Mucosa of descending colon (tissue), 3 donors: ENCODE data around the gene TAF4B. TPM values are rescaled to one million over a fixed set of nuclear protein-coding genes. Genes with fewer than 3 reads are reported as not detected.

ENCODE experiments used
- ATAC-seq: fragments of 200-7000 bp; cut with Tn5 transposase; one replicate; pipeline ENCODE4 v1.9.1; 2020; ENCODE audit warnings: mild to moderate bottlenecking, moderate library complexity
- DNase-seq, 3 donors: peaks; one replicate each; pipeline ENCODE4 v3.0.0-alpha.2; 2020
- H3K36me3 ChIP-seq: fragments of 200-600 bp; one replicate; pipeline ENCODE4 v1.8.0; 2021; ENCODE audit warnings: low read depth, mild to moderate bottlenecking
- H3K4me1 ChIP-seq: fragments of 200-600 bp; one replicate; pipeline ENCODE4 v1.8.0; 2021; ENCODE audit warnings: low read depth, mild to moderate bottlenecking
- H3K4me3 ChIP-seq: fragments of 200-600 bp; one replicate; pipeline ENCODE4 v1.8.0; 2021; ENCODE audit warnings: mild to moderate bottlenecking
- H3K9me3 ChIP-seq: fragments of 200-600 bp; one replicate; pipeline ENCODE4 v1.8.0; 2021; ENCODE audit warnings: mild to moderate bottlenecking
- intact Hi-C, 2 donors: fragments of 100-400 bp; cut with DNase I in 1 of 2; cut with micrococcal nuclease in 1 of 2; formaldehyde crosslinking; loops; one replicate each; pipeline versions ENCODE4 v1.11.0 to v1.11.1; 2022; cut with DNase I, micrococcal nuclease
- total RNA-seq, 3 donors: library from RNA; stranded (reverse); fragmentation: NEBNext Ultra II Directional in 2 of 3; extraction: Animal tissue kit (Norgen Biotek cat#: 25700) in 2 of 3; gene quantifications; one replicate each; pipeline versions ENCODE4 v1.2.1 to v1.2.4, GENCODE V29; 2021 to 2023
- TF ChIP-seq, protein P1 (sequence below): fragments of 200-600 bp; IDR thresholded peaks from one replicate; pipeline ENCODE4 v1.8.0; 2022; ENCODE audit warnings: antibody characterized with exemption, mild to moderate bottlenecking
- donor health status: DM: no; HTN: no; CAD: no; lungs with moderate emphysema.
- donor health status: DM: no; HTN: no; CAD: no.
- donor health status: DM: no; HTN: yes; CAD: no.

Gene TAF4B
- total RNA-seq, 3 donors from 2014 or later: 3.4 to 4.1 (median 3.8) TPM

- Histone ChIP-seq H3K9me3 (no peaks in the 10 kb centered on the region), H3K36me3 (no peaks in the 10 kb centered on the region), H3K4me3 (no peak overlapping the region), H3K4me1 (no peaks in the 10 kb centered on the region)
- intact Hi-C loops: no loop called here
- DNase-seq: no peak
- ATAC-seq: no peak
- TF ChIP-seq, protein P1, sequence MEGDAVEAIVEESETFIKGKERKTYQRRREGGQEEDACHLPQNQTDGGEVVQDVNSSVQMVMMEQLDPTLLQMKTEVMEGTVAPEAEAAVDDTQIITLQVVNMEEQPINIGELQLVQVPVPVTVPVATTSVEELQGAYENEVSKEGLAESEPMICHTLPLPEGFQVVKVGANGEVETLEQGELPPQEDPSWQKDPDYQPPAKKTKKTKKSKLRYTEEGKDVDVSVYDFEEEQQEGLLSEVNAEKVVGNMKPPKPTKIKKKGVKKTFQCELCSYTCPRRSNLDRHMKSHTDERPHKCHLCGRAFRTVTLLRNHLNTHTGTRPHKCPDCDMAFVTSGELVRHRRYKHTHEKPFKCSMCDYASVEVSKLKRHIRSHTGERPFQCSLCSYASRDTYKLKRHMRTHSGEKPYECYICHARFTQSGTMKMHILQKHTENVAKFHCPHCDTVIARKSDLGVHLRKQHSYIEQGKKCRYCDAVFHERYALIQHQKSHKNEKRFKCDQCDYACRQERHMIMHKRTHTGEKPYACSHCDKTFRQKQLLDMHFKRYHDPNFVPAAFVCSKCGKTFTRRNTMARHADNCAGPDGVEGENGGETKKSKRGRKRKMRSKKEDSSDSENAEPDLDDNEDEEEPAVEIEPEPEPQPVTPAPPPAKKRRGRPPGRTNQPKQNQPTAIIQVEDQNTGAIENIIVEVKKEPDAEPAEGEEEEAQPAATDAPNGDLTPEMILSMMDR: no peak
Measured at GRCh38 chr18:26416652-26417150, 190.5 kb downstream of the TAF4B start.

- ATAC-seq (no peak), DNase-seq (no peak)
- H3K4me3 ChIP-seq: no peak overlapping the region
- no peaks in the 10 kb centered on the region for H3K36me3 ChIP-seq
- H3K9me3 ChIP-seq: no peaks in the 10 kb centered on the region
- TF ChIP-seq, protein P1: no peak
- H3K4me1 ChIP-seq: no peaks in the 10 kb centered on the region
- intact Hi-C loops: no loop called here
Measured at GRCh38 chr18:26417190-26417589, 190.9 kb downstream of the TAF4B start.

DNA sequence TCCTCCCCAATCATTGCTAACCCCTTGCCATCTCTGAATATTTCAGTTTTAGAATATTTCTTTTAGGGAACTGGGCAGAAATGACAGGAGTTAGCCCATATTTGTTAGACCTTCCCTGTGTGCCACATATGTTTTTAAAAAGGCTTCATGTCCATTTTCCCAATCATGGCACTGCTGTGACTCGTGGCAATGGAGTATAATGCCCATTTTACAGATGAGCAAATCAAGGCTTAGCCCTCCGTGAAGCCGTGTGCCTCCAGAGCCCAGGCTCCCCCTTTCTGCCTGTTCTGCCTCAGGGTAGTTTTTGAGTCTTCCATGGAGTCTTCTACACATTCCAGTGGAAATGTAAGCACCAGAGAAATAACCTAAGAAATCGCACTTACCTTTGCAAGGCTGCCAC, 192.0 kb downstream of the TAF4B start:
- Histone ChIP-seq H3K4me3 (no peak overlapping the region), H3K9me3 (no peaks in the 10 kb centered on the region), H3K4me1 (no peaks in the 10 kb centered on the region), H3K36me3 (no peaks in the 10 kb centered on the region)
- TF ChIP-seq, protein P1: no peak
- DNase-seq (no peak), ATAC-seq (no peak)
- intact Hi-C loops: no loop called here

- ATAC-seq: no peak
- DNase-seq: no peak
- intact Hi-C loops: no loop called here
- Histone ChIP-seq H3K9me3 (no peaks in the 10 kb centered on the region), H3K4me3 (no peak overlapping the region), H3K4me1 (no peaks in the 10 kb centered on the region), H3K36me3 (no peaks in the 10 kb centered on the region)
- TF ChIP-seq, protein P1: no peak
Measured at GRCh38 chr18:26419746-26420145, 193.5 kb downstream of the TAF4B start.

GRCh38 chr18:26421503-26421902, 195.3 kb downstream of the TAF4B start:
- Histone ChIP-seq H3K4me1 (no peaks in the 10 kb centered on the region), H3K4me3 (no peak overlapping the region), H3K36me3 (no peaks in the 10 kb centered on the region), H3K9me3 (no peaks in the 10 kb centered on the region)
- DNase-seq (no peak), ATAC-seq (no peak)
- TF ChIP-seq, protein P1: no peak
- intact Hi-C loops: no loop called here

DNA sequence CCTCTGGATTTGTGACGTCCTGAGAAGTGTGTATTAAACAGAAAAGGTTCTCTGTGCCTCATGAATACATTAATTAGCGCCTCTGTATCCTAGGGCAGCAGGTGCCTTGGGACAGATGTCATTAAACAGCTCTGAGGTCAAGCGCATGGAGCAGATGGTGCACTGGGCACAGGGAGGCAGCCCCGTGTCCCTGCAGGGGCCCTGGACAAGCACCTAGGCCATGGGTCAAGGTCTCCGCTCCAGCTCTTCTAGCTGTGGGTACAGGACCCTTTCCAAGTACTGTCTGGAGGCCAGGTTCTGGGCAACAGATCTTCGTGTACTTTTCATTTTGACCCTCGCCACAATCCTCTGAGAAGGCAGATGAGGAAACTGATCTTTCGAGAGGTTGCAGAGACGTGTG, 195.7 kb downstream of the TAF4B start:
- ATAC-seq (no peak), DNase-seq (no peak)
- intact Hi-C loops: no loop called here
- Histone ChIP-seq H3K36me3 (no peaks in the 10 kb centered on the region), H3K4me1 (no peaks in the 10 kb centered on the region), H3K4me3 (no peak overlapping the region), H3K9me3 (no peaks in the 10 kb centered on the region)
- TF ChIP-seq, protein P1: no peak
